ENCODE data around the gene CTTN.

The CTTN gene

GRCh38 chr11:70409437-70409836 is 11.1 kb downstream of the CTTN start:
- no peak for DNase-seq (ENCODE audit: low read depth, low spot score)

GRCh38 chr11:70409871-70410270 is 11.5 kb downstream of the CTTN start:
- no peak for DNase-seq (ENCODE audit: low read depth, low spot score)

- no peak for DNase-seq (ENCODE audit: low read depth, low spot score)
These were observed 12.2 kb downstream of the CTTN start for GRCh38 chr11:70410276-70411205.

GRCh38 chr11:70411713-70412452 is 13.6 kb downstream of the CTTN start:
- DNase-seq (ENCODE audit: low read depth, low spot score), result no peak

- no peak for DNase-seq (ENCODE audit: low read depth, low spot score)
These were observed 14.8 kb downstream of the CTTN start for GRCh38 chr11:70413151-70413550.

- no peak for DNase-seq (ENCODE audit: low read depth, low spot score)
These were observed 16.2 kb downstream of the CTTN start for GRCh38 chr11:70414341-70415100.

GRCh38 chr11:70415191-70415590 is 16.9 kb downstream of the CTTN start:
- DNase-seq (ENCODE audit: low read depth, low spot score), result peak; percentile 67

- DNase-seq (ENCODE audit: low read depth, low spot score), result no peak
These were observed 17.5 kb downstream of the CTTN start for GRCh38 chr11:70415642-70416395.

- DNase-seq (ENCODE audit: low read depth, low spot score), result no peak
These were observed 18.6 kb downstream of the CTTN start for GRCh38 chr11:70416881-70417280.

GRCh38 chr11:70418130-70418529 is 19.8 kb downstream of the CTTN start:
- no peak for DNase-seq (ENCODE audit: low read depth, low spot score)

GRCh38 chr11:70419307-70420007 is 21.1 kb downstream of the CTTN start:
- DNase-seq (ENCODE audit: low read depth, low spot score), result no peak

GRCh38 chr11:70420008-70420464 is 21.7 kb downstream of the CTTN start:
- peak; percentile 56 for DNase-seq (ENCODE audit: low read depth, low spot score)

GRCh38 chr11:70420496-70420895 is 22.2 kb downstream of the CTTN start:
- DNase-seq (ENCODE audit: low read depth, low spot score), result no peak

- no peak for DNase-seq (ENCODE audit: low read depth, low spot score)
These were observed 22.8 kb downstream of the CTTN start for GRCh38 chr11:70421123-70421522.

- no peak for DNase-seq (ENCODE audit: low read depth, low spot score)
These were observed 24.6 kb downstream of the CTTN start for GRCh38 chr11:70422692-70423522.

GRCh38 chr11:70423523-70424505 is 25.5 kb downstream of the CTTN start:
- peak; percentile 95 for DNase-seq (ENCODE audit: low read depth, low spot score)

- peak; percentile 42 for DNase-seq (ENCODE audit: low read depth, low spot score)
These were observed 26.5 kb downstream of the CTTN start for GRCh38 chr11:70424765-70425344.

GRCh38 chr11:70427436-70427835 is 29.1 kb downstream of the CTTN start:
- no peak for DNase-seq (ENCODE audit: low read depth, low spot score)

Data from astrocyte of the hippocampus (primary cell).